HG03378 (cell line): Measurements from ENCODE around the gene DUS2.

Source experiments
- ATAC-seq: cut with Tn5 transposase; IDR thresholded peaks from one replicate; pipeline ENCODE4 v1.9.1; 2021; ENCODE audit warnings: mild to moderate bottlenecking, moderate library complexity; ENCODE audit not compliant: unreplicated experiment

Gene DUS2

DNA sequence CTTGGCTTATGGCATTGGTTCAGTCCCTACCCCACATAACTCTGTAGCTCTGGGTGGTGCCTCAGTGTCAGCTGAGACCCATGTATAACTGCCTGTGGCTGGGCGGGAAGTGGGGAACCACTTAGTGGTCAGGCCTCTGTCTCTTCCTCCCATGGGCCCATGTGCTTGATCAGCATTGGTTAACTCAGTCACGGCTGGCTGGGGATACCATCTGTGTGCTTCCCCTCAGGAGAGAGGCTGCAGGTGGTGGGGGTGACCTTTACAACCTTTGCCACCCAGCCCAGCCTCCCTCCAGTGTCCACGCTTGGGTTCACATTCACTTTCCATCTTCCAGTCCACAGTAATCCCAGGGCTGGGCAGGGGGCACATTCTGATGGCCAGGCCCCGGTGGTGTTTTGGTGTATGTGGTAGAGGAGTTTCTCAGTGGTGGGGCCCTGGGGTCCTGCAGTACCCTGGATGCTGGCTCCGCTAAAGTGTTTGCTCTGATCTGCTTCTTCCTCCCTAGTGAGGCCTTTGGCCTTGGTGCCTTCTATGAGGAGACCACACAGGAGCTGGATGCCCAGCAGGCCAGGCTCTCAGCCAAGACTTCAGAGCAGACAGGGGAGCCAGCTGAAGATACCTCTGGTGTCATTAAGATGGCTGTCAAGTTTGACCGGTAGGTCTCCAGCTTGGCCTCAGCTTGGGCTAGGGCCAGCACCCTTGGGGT lies 51.9 kb downstream of the DUS2 start:
- peak; percentile 81 for ATAC-seq

DNA sequence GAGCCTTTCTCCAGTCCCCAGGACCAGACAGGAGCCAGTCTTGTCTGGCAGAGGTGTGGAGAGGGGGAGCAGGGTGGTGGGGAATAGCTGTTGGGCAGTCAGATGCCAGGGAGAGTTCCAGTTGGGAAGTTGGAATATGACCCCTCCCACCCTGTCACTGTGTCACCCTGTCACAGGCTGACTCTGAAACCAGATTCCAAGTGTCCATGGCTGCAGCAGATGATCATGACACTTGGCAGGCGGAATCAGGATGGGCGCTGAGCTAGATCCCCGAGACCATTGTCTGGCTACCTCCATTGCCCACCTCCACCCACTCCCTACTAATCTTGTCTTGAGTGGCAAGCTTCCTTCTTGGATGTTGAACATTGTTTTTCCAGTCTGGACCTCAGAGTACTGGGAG lies 52.9 kb downstream of the DUS2 start:
- ATAC-seq = no peak

DNA sequence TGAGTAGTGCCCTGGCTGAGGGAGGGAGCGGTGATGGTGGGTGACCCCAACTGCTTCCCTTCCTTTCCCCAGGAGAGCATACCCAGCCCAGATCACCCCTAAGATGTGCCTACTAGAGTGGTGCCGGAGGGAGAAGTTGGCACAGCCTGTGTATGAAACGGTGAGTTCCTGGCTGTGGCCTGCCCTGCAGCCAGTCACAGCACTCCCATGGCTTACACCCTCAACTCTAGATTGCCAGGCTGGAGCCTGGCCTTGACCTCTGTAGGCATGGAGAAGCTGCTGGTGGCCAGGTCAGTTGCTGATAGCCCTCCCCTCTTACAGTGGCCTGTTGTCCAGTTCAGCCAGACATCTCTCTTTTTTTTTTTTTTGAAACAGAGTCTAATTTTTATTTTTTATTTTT lies 53.5 kb downstream of the DUS2 start:
- no peak for ATAC-seq

DNA sequence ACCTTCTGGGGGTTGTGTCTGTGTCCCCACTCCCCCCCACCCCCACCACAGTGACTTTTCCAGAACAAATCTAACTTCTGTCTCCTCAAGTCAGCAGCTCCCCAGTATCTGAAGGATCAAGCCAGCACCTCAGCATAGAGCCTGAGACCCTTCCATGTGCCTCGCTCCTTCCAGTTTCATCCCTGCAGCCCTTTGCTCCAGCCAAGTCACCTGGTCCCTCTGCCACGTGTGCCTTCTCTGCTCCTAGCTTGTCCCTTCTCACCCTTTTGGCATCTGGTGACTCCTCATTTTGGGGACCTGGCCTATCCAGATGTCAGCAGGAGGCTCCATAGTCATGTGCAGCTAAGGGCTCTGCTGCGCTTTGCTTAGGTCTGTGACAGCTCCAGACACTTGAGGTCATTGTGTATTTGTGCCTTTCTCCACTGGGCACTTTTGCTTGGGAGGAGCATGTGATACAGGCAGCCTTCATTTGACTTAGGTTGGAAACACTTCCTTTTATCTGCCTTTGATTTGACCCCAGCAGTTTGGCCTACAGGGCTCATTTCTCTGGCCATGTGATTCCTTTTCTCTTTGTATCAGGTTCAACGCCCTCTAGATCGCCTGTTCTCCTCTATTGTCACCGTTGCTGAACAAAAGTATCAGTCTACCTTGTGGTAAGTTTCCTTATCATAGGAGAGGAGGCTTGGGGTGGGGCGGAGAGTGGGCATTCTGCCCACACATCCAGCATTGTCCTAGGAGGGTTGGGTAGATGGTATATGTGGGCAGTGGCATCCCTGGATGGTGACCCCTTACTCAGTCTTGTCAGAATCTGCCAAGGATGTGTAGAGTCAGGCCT lies 55.0 kb downstream of the DUS2 start:
- no peak for ATAC-seq

DNA sequence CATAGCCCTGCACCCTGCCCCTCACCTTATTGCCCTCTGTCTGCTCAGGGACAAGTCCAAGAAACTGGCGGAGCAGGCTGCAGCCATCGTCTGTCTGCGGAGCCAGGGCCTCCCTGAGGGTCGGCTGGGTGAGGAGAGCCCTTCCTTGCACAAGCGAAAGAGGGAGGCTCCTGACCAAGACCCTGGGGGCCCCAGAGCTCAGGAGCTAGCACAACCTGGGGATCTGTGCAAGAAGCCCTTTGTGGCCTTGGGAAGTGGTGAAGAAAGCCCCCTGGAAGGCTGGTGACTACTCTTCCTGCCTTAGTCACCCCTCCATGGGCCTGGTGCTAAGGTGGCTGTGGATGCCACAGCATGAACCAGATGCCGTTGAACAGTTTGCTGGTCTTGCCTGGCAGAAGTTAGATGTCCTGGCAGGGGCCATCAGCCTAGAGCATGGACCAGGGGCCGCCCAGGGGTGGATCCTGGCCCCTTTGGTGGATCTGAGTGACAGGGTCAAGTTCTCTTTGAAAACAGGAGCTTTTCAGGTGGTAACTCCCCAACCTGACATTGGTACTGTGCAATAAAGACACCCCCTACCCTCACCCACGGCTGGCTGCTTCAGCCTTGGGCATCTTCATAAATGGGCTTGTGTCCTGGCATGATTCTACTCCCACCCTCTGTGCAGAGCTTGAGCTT lies 55.8 kb downstream of the DUS2 start:
- no peak for ATAC-seq

DNA sequence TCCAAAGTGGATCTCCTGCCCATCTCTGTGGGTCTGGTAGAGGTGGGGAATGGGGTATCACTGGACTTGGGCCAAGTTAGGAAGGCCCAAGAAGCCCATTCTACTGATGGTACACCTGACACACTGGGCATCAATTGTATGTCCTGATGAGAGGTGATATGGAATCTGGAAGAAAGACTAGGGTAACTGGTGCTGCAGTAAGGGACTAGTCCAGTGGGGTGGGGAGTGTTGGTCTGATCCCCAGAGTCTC lies 56.2 kb downstream of the DUS2 start:
- no peak for ATAC-seq

DNA sequence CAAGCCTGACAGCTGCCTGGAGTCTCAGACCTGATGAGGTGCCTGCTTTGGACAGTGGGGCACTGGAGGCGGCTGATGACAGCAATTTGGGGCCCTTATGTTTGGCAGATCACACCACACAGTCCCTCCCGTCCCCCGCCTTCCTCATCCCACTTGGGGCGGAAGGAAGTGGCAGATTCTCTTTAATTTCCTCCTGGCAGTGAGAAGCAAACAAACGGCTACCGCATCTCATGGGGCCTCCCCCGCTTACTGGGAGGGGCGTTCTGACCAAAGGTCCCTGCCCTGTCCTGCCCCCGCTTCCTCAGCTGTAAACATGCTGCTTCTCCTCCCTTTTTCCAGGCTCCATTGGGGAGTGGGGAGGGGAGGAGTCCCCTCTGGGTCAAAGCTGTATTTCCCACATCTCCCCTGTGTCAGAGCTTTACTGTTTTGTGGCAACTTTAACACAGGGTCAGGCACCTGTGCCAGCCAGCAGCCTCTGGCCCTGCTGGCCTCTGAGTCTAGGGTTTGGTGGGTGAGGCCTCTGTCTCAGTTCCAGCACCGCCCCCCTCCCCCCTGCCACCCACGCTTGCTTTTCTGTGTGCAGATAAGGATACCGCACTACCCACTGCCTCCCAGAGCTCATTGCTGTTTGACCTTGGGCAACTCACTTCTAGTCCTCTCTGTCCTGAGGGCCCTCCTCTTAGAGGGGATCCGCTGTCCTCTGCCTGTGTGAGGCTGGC lies 56.7 kb downstream of the DUS2 start:
- ATAC-seq = no peak

DNA sequence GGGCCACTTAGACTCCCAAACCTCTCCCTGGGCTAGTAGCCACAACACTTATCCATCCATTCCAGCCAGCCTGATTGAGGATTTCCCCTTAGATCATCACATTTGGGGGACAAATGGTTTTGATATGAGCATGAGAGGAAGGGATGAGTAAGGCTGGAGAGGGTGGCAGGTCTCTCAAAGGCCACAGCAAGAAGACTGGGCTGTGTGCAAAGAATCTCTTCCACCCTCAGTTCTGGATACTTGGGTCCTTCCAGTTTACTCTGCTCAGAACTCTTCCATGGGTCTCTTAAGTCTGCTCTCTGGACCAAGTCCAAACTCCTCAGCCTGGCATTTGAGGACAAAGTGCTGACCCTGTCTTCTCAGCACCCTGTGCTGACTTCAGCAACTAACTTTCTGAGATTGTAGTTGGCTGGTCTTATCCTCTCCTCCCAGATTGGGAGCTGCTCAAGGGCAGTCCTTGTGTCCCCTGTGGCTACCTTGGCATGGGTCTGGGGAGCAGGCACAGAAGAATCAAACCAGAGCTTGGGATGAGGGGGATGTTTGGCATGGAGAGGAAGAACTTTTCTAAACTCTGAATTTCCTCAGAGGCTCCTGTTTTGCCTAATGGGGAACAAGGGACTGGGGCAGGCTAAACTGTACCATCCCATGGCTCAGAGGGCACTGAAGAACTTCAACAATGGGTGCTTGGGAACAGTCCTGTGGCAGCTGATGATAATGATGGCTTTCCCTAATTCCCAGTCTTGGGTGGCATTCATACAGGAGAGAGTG lies 59.0 kb downstream of the DUS2 start:
- no peak for ATAC-seq

DNA sequence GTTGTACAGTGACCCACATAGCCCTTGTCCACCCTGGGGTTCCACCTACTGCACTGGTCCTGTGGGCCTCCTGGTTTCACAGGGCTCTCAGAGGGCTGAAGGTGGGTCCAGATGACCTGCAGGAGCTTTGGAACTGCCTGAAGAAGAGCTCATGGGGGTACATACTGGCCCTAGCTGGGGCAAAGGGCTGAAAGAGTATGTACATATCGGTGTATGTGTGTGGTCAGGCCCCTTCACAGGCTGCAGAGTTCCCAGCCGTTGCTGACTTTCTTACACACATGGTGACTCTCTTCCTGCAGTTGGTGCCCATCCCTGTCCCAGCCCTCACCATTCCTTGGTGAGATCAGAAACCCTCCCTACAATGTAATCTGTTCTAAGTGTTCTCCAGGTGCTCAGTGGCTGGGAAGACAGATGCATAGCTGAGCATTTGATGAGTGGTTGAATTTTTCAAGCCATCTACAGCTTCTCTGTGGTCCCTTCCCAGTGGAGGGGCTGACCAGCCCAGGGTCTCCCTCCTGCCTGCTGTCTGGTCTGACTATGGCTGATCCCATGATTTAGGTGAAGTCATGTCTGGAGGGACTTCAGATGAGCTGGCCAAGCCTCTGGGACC lies 59.6 kb downstream of the DUS2 start:
- no peak for ATAC-seq

DNA sequence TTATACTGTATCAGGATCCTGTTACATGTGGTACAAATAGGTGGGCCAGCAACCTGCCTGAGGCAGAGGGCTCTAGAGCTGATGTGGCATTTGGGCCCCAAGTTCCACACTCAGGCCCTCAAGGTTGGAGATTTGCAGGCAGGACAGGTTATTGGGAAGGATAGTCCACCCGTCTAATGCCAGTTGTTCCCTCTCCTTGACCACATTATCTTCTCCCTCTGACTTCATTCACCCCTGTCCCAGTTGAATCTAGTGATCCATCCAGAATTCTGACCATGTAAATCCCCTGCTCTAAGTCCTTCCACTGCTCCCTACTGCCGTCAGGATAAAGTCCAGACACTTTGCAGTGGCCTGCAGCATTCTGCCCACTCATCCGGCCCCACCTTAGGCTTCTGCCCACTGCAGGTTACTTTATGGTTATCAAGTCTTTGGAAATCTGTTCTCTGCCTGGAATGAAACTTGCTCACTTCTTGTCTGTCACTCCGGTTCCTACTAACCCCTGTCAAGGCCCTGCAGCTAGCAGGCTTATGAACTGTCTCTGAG lies 60.2 kb downstream of the DUS2 start:
- ATAC-seq = no peak

DNA sequence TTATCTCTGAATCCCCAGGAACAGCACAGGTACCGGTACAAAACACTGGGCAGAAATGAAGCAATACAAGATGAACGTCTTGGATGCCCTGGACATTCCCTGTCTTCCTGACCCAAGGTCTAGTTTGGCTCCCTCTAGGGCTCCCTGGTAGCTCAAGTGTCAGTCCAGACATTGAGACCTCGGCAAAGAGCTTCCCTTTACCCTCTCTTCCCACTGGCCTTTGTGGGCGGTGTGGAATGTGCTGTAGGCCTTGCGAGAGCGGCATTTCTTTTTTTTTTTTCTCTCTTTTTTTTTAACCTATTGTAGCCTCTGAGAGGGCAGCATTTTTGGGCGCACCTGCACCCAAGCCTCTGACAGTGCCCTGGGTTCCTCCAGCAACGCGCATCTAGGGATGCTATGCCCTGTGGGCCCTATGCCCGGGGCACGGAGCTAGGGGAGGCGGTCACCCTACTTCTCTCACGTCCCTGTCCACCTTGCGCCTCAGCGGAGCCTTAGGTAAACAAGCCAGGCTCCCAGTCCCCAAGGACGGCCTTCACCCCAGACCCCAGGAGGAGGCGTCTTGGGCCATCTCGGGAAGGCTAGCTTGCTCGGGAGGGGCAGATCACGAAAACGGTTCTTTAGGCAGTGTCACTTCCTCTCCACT lies 60.9 kb downstream of the DUS2 start:
- ATAC-seq = no peak

DNA sequence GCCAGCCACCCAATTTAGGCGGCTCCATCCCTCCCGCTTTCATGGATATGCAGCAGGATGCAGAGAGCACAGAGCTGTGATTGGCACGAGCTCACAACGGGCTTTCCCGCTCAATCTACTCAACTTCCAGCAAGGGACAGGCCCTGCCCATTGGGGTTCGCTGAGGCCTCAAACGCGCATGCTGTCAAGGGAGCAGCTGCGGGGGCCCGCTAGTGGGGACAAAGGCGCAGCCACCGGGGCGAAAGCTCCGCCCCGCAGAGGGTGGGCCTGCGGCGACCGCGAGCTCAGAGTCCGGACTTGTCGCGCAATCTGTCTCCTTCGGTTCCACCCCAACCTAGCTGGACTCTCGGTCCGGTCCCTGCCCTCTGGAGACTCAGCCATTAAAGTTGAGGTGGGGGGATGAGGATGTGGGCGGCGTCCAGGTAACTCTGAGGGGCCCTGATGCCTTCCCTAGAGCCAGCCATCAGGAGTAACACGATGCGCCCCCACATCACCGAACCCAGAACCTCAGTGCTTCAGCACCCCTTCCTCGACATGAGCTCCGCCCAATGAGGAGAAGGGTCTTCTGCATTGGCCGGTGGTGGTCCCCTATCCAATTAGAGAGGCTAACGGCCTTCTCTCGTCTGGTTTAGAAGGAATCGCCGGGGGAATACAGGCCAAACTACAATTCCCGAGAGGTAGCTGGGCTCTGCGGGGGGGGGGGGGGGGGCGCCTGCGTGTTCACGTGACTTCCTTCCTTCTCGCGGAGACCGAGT lies 61.6 kb downstream of the DUS2 start:
- ATAC-seq = peak; percentile 39

DNA sequence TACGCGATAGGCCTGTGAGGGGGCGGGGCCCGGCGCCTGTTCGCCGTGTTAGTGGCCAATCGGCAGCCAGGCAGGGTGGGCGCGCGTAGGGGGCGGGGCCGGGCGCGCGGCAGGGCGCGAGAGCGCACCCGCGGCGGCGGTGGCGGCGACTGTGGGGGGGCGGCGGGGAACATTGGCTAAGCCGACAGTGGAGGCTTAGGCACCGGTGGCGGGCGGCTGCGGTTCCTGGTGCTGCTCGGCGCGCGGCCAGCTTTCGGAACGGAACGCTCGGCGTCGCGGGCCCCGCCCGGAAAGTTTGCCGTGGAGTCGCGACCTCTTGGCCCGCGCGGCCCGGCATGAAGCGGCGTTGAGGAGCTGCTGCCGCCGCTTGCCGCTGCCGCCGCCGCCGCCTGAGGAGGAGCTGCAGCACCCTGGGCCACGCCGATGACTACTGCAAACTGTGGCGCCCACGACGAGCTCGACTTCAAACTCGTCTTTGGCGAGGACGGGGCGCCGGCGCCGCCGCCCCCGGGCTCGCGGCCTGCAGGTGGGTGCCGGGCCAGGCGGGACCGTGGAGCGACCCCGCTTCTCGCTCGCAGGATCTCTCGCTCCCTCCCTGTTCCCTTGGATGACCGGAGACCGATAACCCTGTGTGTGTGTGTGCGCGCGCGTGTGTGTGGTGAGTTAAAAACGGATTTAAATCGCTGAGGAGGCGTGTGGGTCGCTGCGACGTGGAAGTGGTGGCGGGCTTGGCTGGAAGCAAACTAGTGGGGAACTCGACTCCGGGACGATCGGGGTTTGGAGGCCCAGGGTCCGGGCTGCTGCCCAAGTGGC lies 62.4 kb downstream of the DUS2 start, which contains the start of gene NFATC3:
Gene NFATC3, plus strand, starts transcription at position 112 of the 813 bp plus-strand sequence. Its CDS starts 312 bp downstream, at position 424.
- peak; percentile 18 for ATAC-seq

DNA sequence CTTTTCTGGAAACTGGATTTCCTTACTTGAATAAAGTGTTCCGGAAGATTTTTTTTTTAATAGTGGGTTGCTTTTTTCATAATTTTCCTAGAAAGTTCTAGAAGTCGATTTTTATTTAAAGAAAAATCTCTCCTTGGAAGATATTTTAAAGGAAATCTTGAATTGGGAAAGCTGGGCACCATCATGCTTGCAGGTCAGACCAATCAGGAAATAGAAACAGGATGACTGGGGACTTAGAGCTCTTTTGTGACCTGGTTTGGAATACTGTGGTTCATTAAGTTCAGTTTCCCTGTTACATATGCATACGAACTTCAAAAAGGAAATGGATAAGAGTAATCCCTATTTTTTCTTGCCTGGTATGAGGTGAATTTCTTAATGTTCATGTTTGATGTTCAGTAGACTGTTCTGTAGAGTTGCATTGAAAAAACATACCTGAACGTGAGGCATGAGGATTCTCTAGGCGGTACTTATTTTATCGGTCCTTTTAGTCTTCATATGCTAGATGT lies 63.3 kb downstream of the DUS2 start:
- ATAC-seq = no peak

DNA sequence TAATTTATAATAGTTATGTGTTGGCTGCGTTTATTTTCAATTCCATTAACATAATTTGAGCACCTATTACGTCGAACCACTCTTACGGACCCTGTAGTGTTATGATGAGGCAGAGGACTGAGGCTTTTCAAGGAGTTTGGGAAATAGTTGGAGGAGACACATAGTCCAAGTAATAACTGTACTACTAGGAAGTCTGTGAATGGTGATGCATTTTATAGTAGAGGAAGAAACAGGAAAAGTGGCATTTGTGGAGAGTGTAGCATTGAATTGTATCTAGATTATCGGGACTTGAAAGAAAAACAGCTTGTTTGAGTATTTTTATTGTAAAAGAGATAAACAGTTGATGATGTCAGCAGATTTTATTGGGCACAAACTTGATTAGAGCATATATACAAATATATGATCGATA lies 63.8 kb downstream of the DUS2 start:
- ATAC-seq = no peak

DNA sequence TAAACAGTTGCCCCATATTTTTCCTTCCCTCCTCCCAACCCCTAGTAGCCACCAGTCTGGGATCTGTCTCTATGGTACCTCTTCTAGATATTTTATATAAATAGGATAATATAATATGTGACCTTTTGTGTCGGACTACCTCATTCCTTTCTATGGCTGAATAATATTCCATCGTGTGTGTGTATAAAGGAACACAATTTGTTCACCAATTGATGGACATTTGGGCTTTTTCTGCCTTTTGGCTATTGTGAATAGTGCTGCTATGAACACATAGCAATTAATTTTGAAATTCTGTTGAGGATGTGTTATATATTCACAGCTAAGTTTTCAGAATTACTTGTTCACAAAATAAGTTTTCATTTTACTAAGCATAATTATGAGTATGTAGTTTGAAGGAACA lies 64.6 kb downstream of the DUS2 start:
- no peak for ATAC-seq

DNA sequence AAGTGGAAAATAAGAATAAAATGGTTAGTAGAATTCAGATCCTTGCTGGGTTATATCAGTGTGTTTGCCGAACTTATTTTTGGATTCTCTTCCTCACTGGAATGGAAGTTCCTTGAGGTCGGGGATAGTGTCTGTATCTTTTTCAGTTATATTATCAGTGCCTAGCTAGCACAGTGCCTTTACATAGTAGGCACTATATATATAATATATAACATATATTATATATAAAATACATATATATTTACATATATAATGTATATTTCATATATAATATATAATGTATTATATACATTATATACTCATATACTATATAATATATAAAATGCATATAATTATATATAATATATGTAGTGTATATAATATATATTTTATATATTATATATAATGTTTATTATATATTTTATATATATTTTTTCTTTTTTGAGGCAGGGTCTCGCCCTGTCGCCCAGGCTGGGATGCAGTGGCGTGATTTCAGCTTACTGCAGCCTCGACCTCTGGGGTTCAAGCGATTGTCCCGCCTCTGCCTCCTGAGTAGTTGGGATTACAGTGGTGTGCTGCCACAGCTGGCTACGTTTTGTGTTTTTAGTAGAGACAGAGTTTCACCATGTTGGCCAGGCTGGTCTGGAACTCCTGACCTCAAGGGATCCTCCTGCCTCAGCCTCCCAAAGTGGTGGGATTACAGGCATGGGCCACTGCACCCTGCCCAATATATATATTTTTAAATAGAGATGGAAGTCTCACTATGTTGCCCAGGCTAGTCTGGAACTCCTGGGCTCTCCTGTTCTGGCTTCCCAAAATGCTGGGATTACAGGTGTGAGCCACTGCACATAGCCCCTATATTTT lies 65.3 kb downstream of the DUS2 start:
- no peak for ATAC-seq
